Right renal cortex interstitium (tissue), 3 donors: ENCODE data around the gene CHPF2. TPM values are rescaled to one million over a fixed set of nuclear protein-coding genes. Genes with fewer than 3 reads are reported as not detected.

Experiments used
- DNase-seq, 3 donors: peaks; one replicate each; pipeline ENCODE4 v3.0.0-alpha.2; 2013; ENCODE audit warnings: low read depth in 3 of 3, low spot score in 2 of 3
- polyA plus RNA-seq, 3 donors: library from polyadenylated mRNA; unstranded; fragments of 120-200 nt; gene quantifications; one replicate each; pipeline ENCODE4 v1.2.1, GENCODE V29; 2013; ENCODE audit not compliant: insufficient read length in 3 of 3

CHPF2 gene
- polyA plus RNA-seq, 3 donors: 20.4 to 22.6 (median 21.4) TPM

DNA sequence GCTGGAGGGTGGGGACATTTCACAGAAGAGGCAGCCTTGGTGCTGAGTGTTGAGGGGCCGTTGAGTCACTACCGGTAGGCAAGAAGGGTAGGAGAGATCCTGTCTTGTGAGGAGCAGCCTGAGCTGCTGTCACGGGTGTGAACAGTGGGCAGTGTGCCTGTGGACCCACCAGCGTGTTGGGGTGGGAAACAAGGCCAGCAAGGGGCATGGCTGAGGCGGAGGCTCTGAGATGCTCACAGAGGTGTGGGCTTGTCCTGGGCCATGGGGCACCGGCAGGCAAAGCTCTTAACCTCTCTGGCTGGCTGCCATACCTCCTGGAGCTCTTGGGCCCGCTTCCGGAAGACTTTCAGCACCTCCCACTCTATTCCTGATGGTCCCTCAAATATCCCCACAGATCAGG lies 49.8 kb downstream of the CHPF2 start:
- DNase-seq: no peak

GRCh38 chr7:151283302-151283701 lies 51.0 kb downstream of the CHPF2 start:
- DNase-seq: no peak

- no peak for DNase-seq
Measured at GRCh38 chr7:151286148-151286547, 53.9 kb downstream of the CHPF2 start.

Other genes with a start within 250 kb of the CHPF2 start
- gene NOS3, start 241.5 kb upstream of the CHPF2 start, polyA plus RNA-seq: 1 to 10 TPM; 6.8 to 7.6 (median 7.0) TPM
- gene ATG9B, start 208.0 kb upstream of the CHPF2 start, polyA plus RNA-seq: 1 to 10 TPM in 2 of 3 donors, under 1 TPM in 1; 0.99 to 2.3 (median 2.2) TPM
- 10 to 100 TPM; 15.2 to 18.4 (median 15.5) TPM for gene ABCB8, start 204.0 kb upstream of the CHPF2 start, polyA plus RNA-seq
- 1 to 10 TPM; 1.1 to 2.4 (median 1.2) TPM for gene ASIC3, start 184.0 kb upstream of the CHPF2 start, polyA plus RNA-seq
- gene CDK5, start 174.6 kb upstream of the CHPF2 start, polyA plus RNA-seq: 10 to 100 TPM; 15.1 to 19.3 (median 17.1) TPM
- gene SLC4A2, start 172.9 kb upstream of the CHPF2 start, polyA plus RNA-seq: 10 to 100 TPM; 70.5 to 87.7 (median 73.5) TPM
- gene FASTK, start 151.7 kb upstream of the CHPF2 start, polyA plus RNA-seq: 10 to 100 TPM; 44.2 to 50.8 (median 44.9) TPM
- gene TMUB1, start 149.0 kb upstream of the CHPF2 start, polyA plus RNA-seq: 10 to 100 TPM; 21.1 to 26.4 (median 21.4) TPM
- 10 to 100 TPM; 54.3 to 61.2 (median 60.2) TPM for gene AGAP3, start 146.0 kb upstream of the CHPF2 start, polyA plus RNA-seq
- under 1 TPM in 2 of 3 donors, not detected in 1; 0.14 to 0.18 TPM for gene GBX1, start 64.8 kb upstream of the CHPF2 start, polyA plus RNA-seq
- gene ASB10, start 45.2 kb upstream of the CHPF2 start, polyA plus RNA-seq: not detected
- gene H2BK1, start 22.0 kb upstream of the CHPF2 start, polyA plus RNA-seq: not detected
- 10 to 100 TPM; 23.3 to 24.8 (median 24.3) TPM for gene ABCF2, start 5.3 kb upstream of the CHPF2 start, polyA plus RNA-seq
- 10 to 100 TPM; 52.6 to 58.6 (median 54.5) TPM for gene SMARCD3, start 16.2 kb downstream of the CHPF2 start, polyA plus RNA-seq
- 10 to 100 TPM; 80.3 to 97.9 (median 86.6) TPM for gene NUB1, start 109.3 kb downstream of the CHPF2 start, polyA plus RNA-seq
- 10 to 100 TPM; 20.4 to 23.6 (median 21.1) TPM for gene WDR86, start 177.6 kb downstream of the CHPF2 start, polyA plus RNA-seq
- 1 to 10 TPM; 1.7 to 2.2 (median 2.1) TPM for gene CRYGN, start 207.7 kb downstream of the CHPF2 start, polyA plus RNA-seq